Inflammatory macrophage (primary cell): ENCODE results near the gene RBBP9.
"Not testable (repeated sequence)": the region's sequence is repeated elsewhere in the genome, so short reads cannot be mapped to it uniquely, and the experiment has no call there.

ENCODE experiments used
- DNase-seq, 2 donors: peaks; one replicate each; pipeline ENCODE4 v3.0.0-alpha.2; 2020 to 2022
- total RNA-seq, 18 experiments: gene quantifications; one replicate each; lab custom pipeline; 2026; ENCODE audit warnings: mixed read lengths in 6 of 18, inconsistent platforms in 2 of 18; lab: John Stamatoyannopoulos, UW

The RBBP9 gene
- 11.6 to 34.5 (median 18.8) reads per million in 18 experiments for total RNA-seq

DNA sequence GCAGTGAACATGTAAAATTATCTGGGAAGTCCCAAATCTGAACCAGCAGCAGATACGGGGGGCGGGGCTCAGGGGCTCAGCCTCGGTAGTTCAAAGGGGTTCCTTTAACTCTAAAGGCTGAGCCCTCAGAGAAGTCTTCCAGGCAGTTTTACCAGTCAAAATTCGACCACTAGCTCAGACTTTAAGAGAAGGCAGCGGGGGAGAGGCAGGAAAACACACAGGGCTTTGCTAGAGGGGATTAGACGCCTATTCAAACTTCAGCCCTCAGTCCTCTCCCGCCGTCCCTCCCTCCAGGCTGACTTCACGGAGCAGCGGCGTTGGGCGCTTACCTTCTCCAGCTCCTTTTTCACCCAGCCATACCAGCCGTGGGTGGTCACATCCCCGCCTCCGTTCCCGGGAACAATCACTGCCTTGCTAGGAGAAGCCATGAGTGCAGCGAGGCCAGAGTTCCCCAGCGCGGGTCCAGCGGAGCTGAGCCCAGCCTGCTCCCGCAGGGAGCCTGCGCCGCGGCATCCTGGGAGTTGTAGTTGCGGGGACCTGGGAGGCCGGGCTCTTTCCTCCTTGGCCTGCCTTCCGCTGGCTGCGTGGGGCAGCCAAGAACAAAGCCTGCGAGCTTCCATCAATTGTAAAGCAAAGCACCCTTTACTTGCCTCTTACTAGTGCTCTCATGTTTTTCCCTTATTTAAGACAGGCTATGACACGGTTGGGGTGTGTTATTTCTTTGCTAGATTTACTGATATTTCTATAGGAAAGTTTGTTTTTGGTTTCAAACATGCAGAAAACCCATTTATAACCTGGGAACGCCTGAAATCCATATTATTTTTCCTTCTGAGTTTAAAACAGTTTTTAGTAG lies at the start of gene RBBP9:
Gene RBBP9, minus strand, starts transcription at position 486 of the 853 bp plus-strand sequence. Its CDS starts 58 bp downstream, at position 428.
- peak; percentile 79 to 87 for DNase-seq

DNA sequence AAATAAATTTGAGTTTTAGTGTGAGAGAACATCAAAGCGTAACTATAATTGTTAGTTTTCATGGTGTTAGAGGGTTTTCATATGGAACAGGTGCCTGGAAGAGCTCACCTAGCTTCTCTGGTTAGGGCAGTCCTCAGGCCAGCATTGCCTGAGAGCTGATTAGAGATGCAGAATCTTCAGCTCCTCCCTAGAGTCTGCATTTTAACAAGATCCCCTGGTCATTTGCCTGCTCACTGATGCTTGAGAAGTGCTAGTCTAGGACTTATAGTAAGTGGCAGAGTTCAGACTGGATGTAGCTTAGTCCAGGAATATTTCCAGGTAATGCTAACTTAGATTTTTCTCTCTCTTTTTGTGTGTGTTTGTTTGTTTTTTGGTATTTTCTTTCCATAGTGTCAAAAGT lies 48.5 kb upstream of the RBBP9 start:
- DNase-seq, result no peak

DNA sequence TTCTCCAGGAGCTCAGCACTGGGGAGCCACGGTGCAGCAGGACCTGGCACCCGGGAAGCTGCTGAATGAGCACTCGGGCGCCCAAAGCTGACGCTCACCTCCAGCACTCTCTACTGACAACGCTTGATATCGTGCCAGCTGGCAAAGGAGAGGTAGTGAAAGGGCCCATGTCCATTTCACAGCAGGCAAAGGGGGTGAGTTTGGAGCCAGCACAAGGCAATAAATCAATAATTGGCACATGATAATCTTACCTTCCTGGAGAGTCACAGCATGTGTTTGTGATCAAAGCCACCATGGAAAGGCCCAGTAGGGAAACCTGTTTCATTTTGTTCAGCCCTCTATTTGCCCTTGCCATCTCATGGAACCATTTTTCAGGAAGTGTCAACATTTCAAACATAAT lies 46.9 kb upstream of the RBBP9 start:
- DNase-seq, result no peak

DNA sequence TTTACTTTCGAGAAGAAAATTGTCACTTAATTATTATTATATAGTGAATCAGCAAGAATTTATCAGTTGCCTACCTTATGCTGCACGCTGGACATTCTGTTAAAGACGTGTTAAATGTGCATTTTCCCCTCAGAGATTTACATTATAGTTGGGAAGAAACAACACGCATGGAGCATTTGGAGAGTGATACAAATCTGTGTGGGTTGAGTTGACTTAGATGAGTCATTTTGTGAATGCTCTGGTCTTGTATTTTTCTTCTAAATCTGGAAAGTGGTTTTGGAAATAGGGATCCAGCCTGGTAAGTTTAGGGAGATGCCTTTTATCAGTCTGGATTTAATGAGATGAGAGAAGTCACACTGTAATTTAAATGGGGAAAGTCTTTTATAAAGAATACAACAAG lies 46.2 kb upstream of the RBBP9 start:
- no peak for DNase-seq

DNA sequence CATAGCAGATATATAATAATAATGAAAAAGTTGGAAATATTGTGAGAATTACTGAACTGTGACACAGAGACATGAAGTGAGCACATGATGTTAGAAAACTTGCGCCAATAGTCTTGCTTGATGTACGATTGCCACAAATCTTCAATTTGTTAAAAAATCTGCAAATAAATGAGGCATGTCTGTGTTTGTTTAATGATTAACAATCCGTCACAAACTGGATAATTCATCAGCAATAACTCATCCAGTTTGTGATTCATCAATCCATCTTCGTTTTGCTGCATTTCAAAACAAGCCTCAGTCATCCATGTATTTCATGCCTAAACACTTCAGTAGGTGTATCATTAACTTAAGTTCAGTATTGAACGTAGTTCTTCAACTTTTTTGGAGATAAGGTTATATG lies 44.7 kb upstream of the RBBP9 start:
- DNase-seq, result no peak

DNA sequence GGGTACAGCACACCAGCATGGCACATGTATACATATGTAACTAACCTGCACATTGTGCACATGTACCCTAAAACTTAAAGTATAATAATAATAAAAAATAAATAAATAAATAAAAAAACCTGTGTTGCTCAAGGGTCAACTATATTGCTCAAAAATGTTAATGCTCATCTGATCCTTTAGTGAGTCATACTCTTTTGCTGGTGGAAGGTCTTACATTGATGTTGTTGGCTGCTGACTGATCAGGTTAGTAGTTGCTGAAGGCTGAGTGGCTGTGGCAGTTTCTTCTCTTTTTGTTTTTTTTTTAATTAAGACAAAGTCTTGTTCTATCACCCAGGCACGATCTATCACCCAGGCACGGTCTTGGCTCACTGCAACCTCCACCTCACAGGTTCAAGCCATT lies 40.6 kb upstream of the RBBP9 start:
- DNase-seq, result no peak

DNA sequence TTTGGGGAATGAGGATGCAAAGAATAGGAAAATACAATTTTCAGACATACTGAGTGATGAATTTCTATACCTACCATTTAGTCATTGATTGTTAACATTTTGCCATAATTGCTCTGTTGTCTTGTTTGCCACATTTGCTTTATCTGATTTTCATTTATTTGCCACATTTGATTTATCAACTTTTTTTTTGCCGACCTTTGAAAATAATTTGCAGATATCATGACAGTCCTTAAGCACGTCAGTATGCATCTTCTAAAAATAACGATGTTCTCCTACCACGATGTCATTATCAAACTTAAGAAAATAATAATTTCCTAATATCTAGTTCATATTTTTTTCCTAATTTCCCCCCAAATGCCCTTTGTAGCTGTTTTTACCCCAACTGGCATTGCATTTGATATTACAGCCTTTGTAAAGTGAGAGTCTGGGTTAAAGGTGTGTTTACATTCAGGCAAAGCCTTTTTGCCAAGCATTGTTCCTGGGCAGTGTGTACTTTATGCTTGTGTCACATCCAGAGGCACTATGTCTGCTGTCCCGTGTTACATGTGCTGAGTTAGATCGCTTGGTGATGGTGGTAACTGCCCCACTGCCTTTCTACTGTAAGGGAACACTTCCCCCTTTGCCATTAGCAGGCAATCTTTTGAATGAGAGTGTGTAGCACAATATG lies 37.1 kb upstream of the RBBP9 start:
- DNase-seq, result no peak

DNA sequence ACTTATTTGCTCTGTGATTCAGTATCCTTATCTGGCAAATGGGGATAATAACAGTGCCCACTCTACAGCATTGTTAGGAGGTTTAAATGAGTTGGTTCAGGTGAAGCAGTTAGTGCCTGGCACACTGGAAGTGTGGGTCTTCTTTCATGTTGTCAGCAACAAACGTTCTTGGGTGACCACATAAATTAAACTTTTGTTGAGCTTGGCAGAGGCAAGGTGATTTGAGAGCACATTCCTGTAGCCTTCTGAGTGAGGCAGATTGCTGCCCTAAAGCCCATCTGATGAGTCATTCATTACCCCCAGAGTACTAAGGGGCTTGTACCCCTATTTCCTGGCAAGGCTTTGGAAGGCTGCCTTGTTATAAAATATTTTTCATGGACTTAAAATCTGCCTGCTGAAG lies 36.5 kb upstream of the RBBP9 start:
- DNase-seq, result no peak

DNA sequence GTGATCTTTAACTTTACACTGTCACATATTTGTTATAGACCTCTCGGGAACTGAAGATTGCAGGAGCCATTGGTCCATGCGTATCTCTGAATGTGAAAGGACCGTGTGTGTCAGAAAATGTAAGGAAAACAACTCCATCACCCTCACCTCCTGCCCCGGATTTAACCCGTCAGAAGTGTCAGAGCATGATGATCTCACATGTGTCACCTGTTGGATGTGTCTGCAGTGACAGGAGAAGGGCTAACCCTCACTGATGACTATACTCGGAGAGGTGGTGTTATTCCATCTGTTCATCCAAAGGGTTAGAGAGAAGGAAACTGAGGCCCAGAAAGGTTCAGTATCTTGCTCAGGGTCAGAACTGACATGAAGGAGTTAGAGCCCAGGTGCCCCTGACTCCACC lies 35.6 kb upstream of the RBBP9 start:
- no peak for DNase-seq

DNA sequence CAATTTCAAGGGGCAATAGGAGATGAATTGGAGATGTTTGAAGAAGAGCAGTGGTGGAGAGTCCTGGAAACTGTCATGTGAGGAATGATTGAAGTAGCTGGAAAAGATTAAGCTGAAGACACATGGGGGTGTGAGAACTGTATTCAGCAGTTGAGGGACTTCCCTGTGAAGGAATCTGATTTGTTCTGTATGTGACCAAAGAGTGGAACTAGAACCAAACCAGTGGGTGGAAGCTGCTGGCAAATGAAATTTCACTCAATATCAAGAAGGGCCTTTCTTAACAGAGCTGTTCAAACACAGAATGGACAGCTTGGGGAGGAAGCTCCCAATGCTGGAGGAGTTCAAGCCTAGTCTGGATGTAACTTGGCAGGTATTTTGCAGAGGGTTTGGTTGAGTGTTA lies 32.0 kb upstream of the RBBP9 start:
- DNase-seq, result peak; percentile 36 to 65

DNA sequence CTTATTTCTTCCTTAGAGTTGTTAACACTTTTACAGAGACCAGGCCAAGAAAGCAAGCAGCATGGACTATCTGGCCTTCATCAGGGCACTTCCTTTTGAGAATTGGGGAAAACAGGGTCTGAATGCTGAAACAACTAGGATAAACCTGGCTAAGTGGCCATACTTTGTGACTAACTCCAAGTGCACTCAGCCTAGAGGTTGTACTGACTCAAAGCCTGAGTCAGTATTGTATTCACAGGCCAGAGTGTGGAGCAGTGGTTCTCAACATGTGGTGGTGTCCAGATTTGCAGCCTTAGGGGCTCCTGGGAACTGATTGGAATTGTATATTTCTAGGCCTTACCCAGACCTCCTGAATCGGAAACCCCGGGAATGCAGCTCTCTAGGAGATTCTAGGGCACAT lies 30.8 kb upstream of the RBBP9 start:
- DNase-seq, result no peak

DNA sequence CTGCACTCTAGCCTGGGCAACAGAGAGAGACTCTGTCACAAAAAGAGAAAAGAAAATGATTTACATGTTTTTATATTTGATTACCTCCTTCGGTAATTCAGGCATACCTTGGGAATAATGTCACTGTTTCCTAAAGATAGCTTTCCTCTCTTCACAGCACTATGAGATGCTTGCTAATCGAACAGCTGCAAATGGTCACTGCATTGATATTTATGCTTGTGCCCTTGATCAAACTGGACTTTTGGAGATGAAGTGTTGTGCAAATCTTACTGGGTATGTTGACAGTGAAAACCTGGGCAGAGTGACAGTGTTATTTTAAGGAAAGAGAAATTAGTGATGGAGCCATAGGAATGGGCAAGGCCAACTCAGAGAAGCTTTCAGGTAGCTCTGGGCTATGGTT lies 30.3 kb upstream of the RBBP9 start:
- DNase-seq, result no peak

DNA sequence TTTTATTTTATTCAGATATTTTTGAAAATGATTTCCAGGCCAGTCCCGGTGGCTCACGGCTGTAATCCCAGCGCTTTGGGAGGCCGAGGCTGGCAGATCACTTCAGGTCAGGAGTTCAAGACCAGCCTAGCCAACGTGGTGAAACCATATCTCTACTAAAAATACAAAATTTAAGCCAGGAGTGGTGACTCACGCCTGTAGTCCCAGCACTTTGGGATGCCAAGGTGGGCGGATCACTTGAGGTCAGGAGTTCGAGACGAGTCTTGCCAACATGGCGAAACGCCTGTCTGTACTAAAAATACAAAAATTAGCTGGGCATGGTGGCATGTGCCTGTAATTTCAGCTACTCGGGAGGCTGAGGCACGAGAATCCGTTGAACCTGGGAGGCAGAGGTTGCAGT lies 29.7 kb upstream of the RBBP9 start:
- DNase-seq, result not testable (repeated sequence)

DNA sequence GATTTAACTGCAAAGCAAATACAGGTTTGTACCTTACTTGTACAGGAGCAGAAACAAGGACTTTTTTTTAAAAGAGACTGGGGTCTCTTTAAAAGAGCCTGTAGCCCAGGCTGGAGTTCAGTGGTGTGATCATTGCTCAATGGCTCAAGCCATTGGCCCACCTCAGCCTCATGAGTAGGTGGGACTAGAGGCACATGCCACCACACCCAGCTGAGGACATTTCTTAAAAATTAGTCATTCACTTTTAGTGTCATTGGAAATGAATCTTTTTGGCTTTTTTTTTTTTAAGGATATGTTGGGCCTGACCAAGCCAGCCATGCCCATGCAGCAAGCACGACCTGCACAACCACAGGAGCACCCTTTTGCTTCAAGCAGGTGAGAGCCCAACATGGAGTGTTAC lies 27.6 kb upstream of the RBBP9 start:
- peak; percentile 21 to 31 for DNase-seq

DNA sequence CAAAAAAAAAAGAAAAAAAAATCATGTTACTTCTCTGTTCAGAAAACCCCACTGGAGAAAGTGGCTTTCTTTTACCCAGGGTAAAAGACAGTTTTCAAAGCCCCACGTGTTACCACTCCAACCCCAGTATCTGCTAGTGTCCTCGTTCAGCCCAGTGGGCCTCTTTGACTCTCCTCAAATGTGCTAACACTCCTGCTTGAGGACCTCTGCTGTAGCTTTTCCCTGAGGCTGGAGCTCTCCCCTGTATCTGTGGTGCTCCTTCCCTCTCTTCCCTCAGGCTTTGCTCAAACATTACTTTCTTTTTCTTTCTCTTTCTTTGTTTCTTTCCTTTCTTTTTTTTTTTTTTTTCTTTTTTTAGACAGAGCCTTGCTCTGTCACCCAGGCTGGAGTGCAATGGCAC lies 26.0 kb upstream of the RBBP9 start:
- no peak for DNase-seq

DNA sequence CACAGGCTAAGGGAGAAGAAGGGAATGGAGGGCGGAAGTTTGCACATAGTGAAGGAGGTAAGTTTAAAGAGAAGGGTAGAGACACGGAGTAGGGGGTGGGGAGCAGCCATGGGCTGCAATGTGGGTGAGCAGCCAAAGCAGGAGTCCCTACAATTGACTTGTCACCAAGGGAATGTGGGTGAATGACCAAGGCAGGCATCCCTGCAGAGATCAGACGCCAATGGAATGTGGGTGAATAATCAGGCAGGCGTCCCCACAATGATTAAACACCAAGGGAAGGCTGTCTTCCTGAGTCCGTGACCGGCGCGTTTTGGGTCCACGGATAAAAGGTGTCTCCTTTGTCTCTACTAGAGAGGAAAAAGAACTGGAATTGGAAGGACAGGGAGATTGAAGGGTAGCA lies 25.0 kb upstream of the RBBP9 start:
- not testable (repeated sequence) for DNase-seq

DNA sequence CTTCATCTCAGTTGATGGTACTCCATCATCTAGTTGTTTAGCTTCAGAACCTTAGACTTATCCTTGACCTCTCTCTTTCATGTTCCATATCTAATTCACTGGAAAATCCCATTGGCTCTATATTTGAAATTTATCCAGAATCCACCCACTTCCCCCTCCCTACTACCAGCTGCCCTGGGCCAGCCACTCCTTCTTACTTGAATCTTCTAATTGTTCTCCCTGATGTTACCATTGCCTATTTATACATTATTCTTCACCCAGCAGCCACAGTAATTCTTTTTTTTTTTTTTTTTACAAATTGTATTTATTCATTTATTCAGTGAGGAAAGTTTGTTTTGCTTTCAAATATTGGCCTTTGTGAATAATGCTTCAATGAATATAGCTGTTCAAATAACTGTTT lies 18.9 kb upstream of the RBBP9 start:
- DNase-seq, result no peak

DNA sequence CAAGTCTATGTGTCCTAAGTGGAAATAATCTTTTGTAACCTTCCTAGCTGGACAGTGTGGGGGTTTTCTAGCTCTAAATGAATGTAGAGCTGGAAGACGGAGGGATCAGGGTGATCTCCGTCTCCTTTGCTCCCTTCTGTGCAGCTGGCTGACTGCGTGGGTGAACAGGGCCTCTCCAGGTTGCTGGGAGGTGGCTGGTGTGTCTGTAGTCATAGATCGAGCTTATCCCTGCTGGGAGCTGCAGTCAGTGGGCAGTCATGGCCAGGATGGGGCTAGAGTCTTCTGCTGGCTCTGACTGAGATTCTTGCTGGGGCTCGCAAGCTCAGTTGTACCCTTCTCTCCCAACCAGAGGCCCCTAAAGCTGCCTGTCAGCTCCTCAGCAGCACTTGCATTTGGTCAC lies 17.1 kb upstream of the RBBP9 start:
- DNase-seq, result no peak

DNA sequence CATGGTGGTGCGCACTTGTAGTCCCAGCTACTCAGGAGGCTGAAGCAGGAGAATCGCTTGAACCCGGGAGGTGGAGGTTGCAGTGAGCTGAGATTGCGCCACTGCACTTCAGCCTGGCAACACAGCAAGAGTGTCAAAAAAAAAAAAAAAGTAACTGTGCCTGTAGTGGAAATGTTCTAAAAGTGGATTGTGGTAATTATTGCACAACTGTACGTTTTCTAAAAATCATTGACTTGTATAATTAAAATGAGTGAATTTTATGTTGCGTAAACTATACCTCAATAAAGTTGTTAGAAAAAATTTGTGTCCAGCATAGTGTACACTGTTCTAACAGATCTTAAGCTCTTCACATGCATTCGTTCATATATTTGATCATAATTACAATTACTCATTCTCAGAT lies 16.2 kb upstream of the RBBP9 start:
- DNase-seq, result no peak

DNA sequence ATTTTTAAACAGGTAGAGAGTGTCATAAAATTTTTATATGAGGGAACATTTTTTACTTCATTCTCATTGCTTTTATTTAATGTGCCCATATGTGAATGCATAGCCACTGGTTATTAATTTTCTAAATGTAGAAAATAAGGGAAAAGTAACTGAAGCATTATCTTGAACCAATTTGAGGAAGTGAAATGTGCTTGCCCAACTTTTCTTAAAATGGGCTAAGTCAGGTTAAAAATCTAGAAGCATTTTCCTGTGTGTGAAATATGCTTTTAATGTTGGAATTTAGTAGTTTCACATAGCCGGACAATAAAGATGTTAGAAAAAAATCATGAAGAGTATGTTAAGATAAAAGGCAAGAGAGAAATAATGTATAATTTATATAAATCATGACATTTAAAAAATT lies 14.5 kb upstream of the RBBP9 start:
- DNase-seq, result peak; percentile 40 to 65

DNA sequence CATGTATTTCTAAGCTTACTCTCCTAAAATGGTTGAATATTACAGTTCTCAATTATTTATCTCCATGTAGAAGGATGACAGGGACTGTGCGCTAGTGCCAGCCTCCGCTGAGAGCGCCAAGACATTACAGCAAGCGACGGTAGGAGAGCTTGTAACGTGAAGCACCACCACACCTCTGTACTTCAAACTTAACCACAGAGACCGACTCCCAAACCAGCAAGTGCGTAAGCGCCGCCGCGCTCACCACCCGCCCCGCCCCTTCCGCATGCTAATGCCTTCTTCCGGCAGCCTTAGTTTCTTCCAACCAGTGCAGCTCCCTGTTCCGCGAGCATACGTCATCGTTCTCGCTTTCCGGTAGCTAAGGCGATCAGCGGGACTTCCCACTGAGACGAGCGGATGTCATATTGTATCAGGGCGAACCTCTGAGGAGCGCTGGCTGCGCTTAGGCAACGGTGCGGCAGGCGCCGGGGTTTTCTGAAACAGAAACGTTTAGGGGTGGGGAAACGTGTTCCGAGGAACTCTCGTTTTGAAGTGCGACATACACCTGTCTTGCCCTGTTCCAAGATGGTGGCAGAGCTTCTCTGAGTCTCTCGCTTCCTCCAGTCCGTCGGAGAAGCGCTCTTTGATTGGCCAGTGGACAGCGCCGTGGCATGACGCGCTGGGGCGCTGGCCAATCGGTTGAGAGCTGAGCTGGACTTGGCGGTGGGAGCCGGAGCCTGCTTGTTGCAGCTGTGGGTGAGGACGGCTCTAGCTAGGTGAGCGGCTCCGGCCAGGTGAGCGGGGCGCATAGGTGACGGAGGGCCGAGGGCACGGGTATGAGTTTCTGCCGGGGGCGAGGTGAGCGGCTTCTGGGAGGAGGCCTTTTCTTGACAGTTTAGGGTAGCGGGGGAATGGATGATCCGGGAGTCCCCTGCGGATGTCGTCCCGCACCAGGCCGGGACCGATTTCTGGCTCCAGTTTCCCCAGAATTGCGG lies 10.5 kb upstream of the RBBP9 start, which contains the start of gene SEC23B:
Gene SEC23B, plus strand, starts transcription at position 723 of the 974 bp plus-strand sequence. CDS start 2,896 bp downstream, outside the sequence.
- DNase-seq, result peak; percentile 96 to 97

DNA sequence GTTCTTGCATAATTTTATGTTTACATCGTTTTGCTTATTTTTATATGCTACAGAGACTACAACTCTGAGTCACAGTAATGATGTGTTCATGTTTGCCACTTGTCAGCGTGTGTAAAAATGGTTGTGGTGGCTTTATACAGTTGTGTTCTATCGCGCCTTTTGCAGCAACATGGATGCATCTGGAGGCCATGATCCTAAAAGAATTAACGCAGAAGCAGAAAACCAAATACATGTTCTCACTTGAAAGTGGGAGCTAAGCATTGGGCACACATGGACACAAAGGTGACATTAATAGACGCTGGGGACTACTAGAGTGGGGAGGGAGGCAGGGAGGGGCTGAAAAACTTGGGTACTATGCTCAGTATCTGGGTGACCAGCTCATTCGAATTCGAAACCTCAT lies 9.7 kb upstream of the RBBP9 start:
- DNase-seq, result no peak
